Erythroblast (primary cell): ENCODE measurements around the gene SAFB.

Experiments used
- GATA1 ChIP-seq: IDR thresholded peaks from 2 replicates; pipeline ENCODE4 v1.6.1; 2011; ENCODE audit warnings: low read depth, mild to moderate bottlenecking, control low read depth, low read length, moderate library complexity
- POLR2A ChIP-seq: IDR thresholded peaks from 2 replicates; pipeline ENCODE4 v1.6.1; 2011; ENCODE audit warnings: mild to moderate bottlenecking, low read length

DNA sequence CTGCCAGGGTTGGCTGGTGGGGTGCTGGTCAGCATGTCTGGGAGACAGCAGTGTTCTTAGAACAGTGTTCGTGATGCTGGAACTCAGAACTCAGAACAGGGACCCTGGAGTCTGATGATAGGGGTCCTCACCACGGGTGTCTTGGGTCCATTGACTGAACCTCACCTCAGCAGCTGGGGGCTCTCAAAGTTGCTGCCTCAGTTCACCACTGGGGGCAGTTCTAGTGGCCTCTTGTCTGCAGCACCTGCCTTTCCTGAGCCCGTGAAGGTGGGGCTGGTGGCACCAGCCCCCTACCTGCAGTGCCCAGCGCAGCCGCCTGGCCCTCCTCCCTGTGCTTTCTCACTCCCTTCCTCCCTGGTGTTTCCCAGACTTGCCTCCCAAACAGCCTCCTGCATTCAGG, 28.5 kb downstream of the SAFB start:
- no peak for TF ChIP-seq POLR2A
- no peak for TF ChIP-seq GATA1
